Progenitor cell of endocrine pancreas (in vitro differentiated cells): Measurements from ENCODE around the gene SGPP2. TPM values are rescaled to one million over a fixed set of nuclear protein-coding genes. Genes with fewer than 3 reads are reported as not detected.

Experiments
- DNase-seq: peaks from one replicate; pipeline ENCODE4 v3.0.0; 2021; ENCODE audit warnings: low spot score; ENCODE audit not compliant: unreplicated experiment
- H3K27ac Mint-ChIP-seq: 2 replicates; pipeline ENCODE4 v1.8.0; 2021; ENCODE audit warnings: mild to moderate bottlenecking, moderate library complexity, mixed read lengths
- H3K27me3 Mint-ChIP-seq: 2 replicates; pipeline ENCODE4 v1.8.0; 2021; ENCODE audit warnings: mixed read lengths
- H3K36me3 Mint-ChIP-seq: 2 replicates; pipeline ENCODE4 v1.8.0; 2022; ENCODE audit warnings: mixed read lengths; ENCODE audit not compliant: insufficient read depth
- H3K4me1 Mint-ChIP-seq: 2 replicates; pipeline ENCODE4 v1.8.0; 2021; ENCODE audit warnings: low read depth, mixed read lengths
- H3K4me3 Mint-ChIP-seq: 2 replicates; pipeline ENCODE4 v1.8.0; 2021; ENCODE audit warnings: low read depth, mild to moderate bottlenecking, moderate library complexity, mixed read lengths
- H3K9me3 Mint-ChIP-seq: 2 replicates; pipeline ENCODE4 v1.8.0; 2021; ENCODE audit warnings: low read depth, mixed read lengths
- long read RNA-seq: library from polyadenylated mRNA; unstranded; transcript quantifications from one replicate; pipeline ENCODE4 v2.0.0, GENCODE V29; 2020
- total RNA-seq: library from RNA; stranded (reverse); gene quantifications from 2 replicates; pipeline ENCODE4 v1.2.1, GENCODE V29; 2021
- TF ChIP-seq, protein P1 (sequence below): fragments of 200-600 bp; sonication (generic); IDR thresholded peaks from one replicate; pipeline ENCODE4 v1.5.0; 2021; ENCODE audit warnings: antibody characterized with exemption, mild to moderate bottlenecking; ENCODE audit not compliant: unreplicated experiment

The SGPP2 gene
- 14.2 and 19.8 TPM in 2 replicates for total RNA-seq
- long read RNA-seq, partial matches to known transcripts = 0 of 5 reads
- long read RNA-seq, other reads (novel, unspliced or antisense) = 5 of 5 reads

- TF ChIP-seq, protein P1, sequence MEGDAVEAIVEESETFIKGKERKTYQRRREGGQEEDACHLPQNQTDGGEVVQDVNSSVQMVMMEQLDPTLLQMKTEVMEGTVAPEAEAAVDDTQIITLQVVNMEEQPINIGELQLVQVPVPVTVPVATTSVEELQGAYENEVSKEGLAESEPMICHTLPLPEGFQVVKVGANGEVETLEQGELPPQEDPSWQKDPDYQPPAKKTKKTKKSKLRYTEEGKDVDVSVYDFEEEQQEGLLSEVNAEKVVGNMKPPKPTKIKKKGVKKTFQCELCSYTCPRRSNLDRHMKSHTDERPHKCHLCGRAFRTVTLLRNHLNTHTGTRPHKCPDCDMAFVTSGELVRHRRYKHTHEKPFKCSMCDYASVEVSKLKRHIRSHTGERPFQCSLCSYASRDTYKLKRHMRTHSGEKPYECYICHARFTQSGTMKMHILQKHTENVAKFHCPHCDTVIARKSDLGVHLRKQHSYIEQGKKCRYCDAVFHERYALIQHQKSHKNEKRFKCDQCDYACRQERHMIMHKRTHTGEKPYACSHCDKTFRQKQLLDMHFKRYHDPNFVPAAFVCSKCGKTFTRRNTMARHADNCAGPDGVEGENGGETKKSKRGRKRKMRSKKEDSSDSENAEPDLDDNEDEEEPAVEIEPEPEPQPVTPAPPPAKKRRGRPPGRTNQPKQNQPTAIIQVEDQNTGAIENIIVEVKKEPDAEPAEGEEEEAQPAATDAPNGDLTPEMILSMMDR = no peak
- Mint-ChIP-seq H3K27ac (peak within 1 kb of the TSS; percentile 93), H3K27me3 (peaks cover 40% of the 10 kb centered on the region), H3K36me3 (peaks cover under 1% of the 10 kb centered on the region), H3K4me3 (peak within 1 kb of the TSS; percentile 86), H3K9me3 (no peaks in the 10 kb centered on the region), H3K4me1 (peaks cover 38% of the 10 kb centered on the region)
- DNase-seq = peak; percentile 24
Observed at GRCh38 chr2:222424276-222424728, at the start of gene SGPP2. TSS of gene SGPP2 (plus strand) at chr2:222424543. CDS start at chr2:222424603, 60 bp downstream.

DNA sequence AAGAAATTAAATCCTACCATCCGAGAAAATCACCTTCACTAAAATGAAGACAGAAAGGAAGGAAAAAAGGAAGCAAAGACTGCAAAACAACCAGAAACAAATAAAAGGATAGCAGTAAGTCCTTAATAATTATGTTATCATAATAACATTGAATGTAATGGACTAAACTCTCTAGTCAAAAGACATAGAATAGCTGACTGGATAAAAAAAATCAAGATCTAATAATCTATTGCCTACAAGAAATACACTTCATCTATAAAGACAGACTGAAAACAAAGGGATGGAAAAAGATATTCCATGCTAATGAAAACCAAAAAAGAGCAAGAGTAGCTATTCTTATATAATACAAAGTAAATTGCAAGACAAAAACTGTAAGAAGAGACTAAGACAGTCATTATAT lies 48.5 kb upstream of the SGPP2 start:
- no peak overlapping the region for H3K4me3 Mint-ChIP-seq
- DNase-seq = no peak
- H3K27me3 Mint-ChIP-seq = peaks cover 7% of the 10 kb centered on the region
- TF ChIP-seq, protein P1 = no peak
- H3K27ac Mint-ChIP-seq = no peak overlapping the region
- H3K36me3 Mint-ChIP-seq = no peaks in the 10 kb centered on the region
- H3K9me3 Mint-ChIP-seq = peaks cover 14% of the 10 kb centered on the region
- H3K4me1 Mint-ChIP-seq = peaks cover 2% of the 10 kb centered on the region

GRCh38 chr2:222380456-222380855 lies 43.9 kb upstream of the SGPP2 start:
- Mint-ChIP-seq H3K4me3 (no peak overlapping the region), H3K36me3 (no peaks in the 10 kb centered on the region), H3K9me3 (peaks cover 14% of the 10 kb centered on the region), H3K27ac (no peak overlapping the region), H3K27me3 (peaks cover 7% of the 10 kb centered on the region), H3K4me1 (peaks cover 4% of the 10 kb centered on the region)
- TF ChIP-seq, protein P1 = no peak
- no peak for DNase-seq

- DNase-seq = no peak
- Mint-ChIP-seq H3K27ac (no peak overlapping the region), H3K27me3 (peaks cover 7% of the 10 kb centered on the region), H3K4me3 (no peak overlapping the region), H3K9me3 (peaks cover 14% of the 10 kb centered on the region), H3K36me3 (no peaks in the 10 kb centered on the region), H3K4me1 (peaks cover 4% of the 10 kb centered on the region)
- TF ChIP-seq, protein P1 = no peak
Observed at GRCh38 chr2:222381566-222381965, 42.8 kb upstream of the SGPP2 start.

DNA sequence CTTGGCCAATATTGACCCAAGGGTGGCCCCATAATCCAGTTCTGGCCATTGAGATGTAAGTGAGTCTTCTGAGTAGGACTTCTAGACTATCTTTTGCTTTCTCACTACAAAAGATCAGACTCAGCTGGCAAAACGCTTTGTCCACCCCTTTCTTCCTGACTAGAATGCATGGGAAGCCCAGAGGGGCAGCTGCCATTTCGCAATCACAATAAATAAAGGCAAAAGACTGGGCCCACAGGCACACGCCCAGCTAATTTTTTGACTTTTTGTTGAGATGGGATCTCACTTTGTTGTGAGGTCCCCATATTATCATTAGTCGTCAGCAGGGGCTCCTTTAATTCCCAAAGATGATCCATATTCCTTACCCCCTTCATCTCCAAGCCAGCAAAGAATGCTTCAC lies 41.1 kb upstream of the SGPP2 start:
- Mint-ChIP-seq H3K27ac (no peak overlapping the region), H3K9me3 (peaks cover 14% of the 10 kb centered on the region), H3K4me1 (peaks cover 6% of the 10 kb centered on the region), H3K36me3 (no peaks in the 10 kb centered on the region), H3K4me3 (no peak overlapping the region), H3K27me3 (peaks cover 7% of the 10 kb centered on the region)
- no peak for DNase-seq
- TF ChIP-seq, protein P1 = no peak
